Measurements from ENCODE around the gene TSPAN6. TPM values are rescaled to one million over a fixed set of nuclear protein-coding genes. Genes with fewer than 3 reads are reported as not detected.

Gene TSPAN6
- total and polyA plus RNA-seq, 9 of the 15 experiments (the other 6 are each of a cell fraction or from before 2014, with no cell fraction given), result 0.04 to 0.68 (median 0.11) TPM; not detected in 6

GRCh38 chrX:100663642-100664041, 27.0 kb upstream of the TSPAN6 start:
- DNase-seq (ENCODE audit: extremely low read depth in 1 of 4, low spot score in 3 of 4) (no peak), ATAC-seq (no peak), FAIRE-seq (no peak)
- Histone ChIP-seq H2AFZ (ENCODE audit: low read depth, low read length) (no peak overlapping the region), H3K79me2 (ENCODE audit: control insufficient read depth, insufficient read depth, low read length) (no peaks in the 10 kb centered on the region), H3K4me2 (ENCODE audit: insufficient read depth, low read length) (no peak overlapping the region), H3K9me3 (replicated peaks; ENCODE audit: control insufficient read depth, insufficient read depth, low read depth, low read length) (no peaks in the 10 kb centered on the region), H4K20me1 (replicated peaks; ENCODE audit: control insufficient read depth, insufficient read depth, low read length) (no peaks in the 10 kb centered on the region), H3K4me3 (no peak overlapping the region), H3K27ac (ENCODE audit: extremely low read depth, low read depth, low read length) (no peak overlapping the region), H3K9ac (ENCODE audit: insufficient read depth in 1 of 2, low read depth in 2 of 2, low read length in 2 of 2) (no peak overlapping the region), H3K9me1 (ENCODE audit: control insufficient read depth, insufficient read depth, low read length) (no peaks in the 10 kb centered on the region), H3K27me3 (ENCODE audit: control insufficient read depth in 2 of 2, insufficient read depth in 2 of 2, low read length in 2 of 2) (peaks cover 0 to 5% of the 10 kb centered on the region in 2 experiments; a peak in 2 of 5 replicates), H3K4me1 (replicated peaks in 1 of 2; ENCODE audit: control insufficient read depth in 2 of 2, insufficient read depth in 2 of 2, low read length in 2 of 2) (no peaks in the 10 kb centered on the region), H3K36me3 (ENCODE audit: control insufficient read depth, insufficient read depth, low read length) (no peaks in the 10 kb centered on the region)
- in situ Hi-C loops (cut with MboI), result no loop called here
- BruUV-seq (replicated peaks), result no TSS peak
- 0% methylated on average over 2 of the region's 2 CpGs for WGBS (ENCODE audit: insufficient coverage, low coverage, missing lambda C conversion rate)
- POLR2A ChIA-PET, result no interaction called here
- TF ChIP-seq ZBTB1 (CRISPR knock-in tag; IDR thresholded peaks at IDR 0.05; ENCODE audit: borderline replicate concordance, low read depth), result no peak
- no peak for TF ChIP-seq ZNF507 (tag; conservative IDR thresholded peaks at IDR 0.05)
- TF ChIP-seq PRDM10 (IDR thresholded peaks at IDR 0.05; ENCODE audit: partially characterized antibody), result no peak
- TF ChIP-seq SRSF3 (IDR thresholded peaks at IDR 0.05; ENCODE audit: insufficient read depth, low read length), result no peak
- no peak for TF ChIP-seq BMI1 (IDR thresholded peaks at IDR 0.05; ENCODE audit: low read length)
- TF ChIP-seq SIX5 (IDR thresholded peaks at IDR 0.05; ENCODE audit: borderline replicate concordance in 1 of 2, insufficient read depth in 1 of 2, low read depth in 1 of 2, low read length in 2 of 2), result no peak
- TF ChIP-seq GTF2E2 (tag; IDR thresholded peaks at IDR 0.05), result no peak
- no peak for TF ChIP-seq ZNF121 (CRISPR knock-in tag; conservative IDR thresholded peaks at IDR 0.05)
- TF ChIP-seq MAX (CRISPR knock-in tag; IDR thresholded peaks at IDR 0.05), result no peak
- no peak for TF ChIP-seq EWSR1 (IDR thresholded peaks at IDR 0.05; ENCODE audit: borderline replicate concordance, low read depth, partially characterized antibody)
- TF ChIP-seq, protein P1, sequence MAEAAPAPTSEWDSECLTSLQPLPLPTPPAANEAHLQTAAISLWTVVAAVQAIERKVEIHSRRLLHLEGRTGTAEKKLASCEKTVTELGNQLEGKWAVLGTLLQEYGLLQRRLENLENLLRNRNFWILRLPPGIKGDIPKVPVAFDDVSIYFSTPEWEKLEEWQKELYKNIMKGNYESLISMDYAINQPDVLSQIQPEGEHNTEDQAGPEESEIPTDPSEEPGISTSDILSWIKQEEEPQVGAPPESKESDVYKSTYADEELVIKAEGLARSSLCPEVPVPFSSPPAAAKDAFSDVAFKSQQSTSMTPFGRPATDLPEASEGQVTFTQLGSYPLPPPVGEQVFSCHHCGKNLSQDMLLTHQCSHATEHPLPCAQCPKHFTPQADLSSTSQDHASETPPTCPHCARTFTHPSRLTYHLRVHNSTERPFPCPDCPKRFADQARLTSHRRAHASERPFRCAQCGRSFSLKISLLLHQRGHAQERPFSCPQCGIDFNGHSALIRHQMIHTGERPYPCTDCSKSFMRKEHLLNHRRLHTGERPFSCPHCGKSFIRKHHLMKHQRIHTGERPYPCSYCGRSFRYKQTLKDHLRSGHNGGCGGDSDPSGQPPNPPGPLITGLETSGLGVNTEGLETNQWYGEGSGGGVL (CRISPR knock-in tag; IDR thresholded peaks at IDR 0.05), result no peak
- intact Hi-C loops (cut with micrococcal nuclease), result no loop called here
- CTCF ChIA-PET (ENCODE audit: low intra/inter-chr PET ratio), result no interaction called here
